Body of pancreas (tissue), 4 donors: ENCODE data around the gene MAL. TPM values are rescaled to one million over a fixed set of nuclear protein-coding genes. Genes with fewer than 3 reads are reported as not detected.

Source experiments
- ATAC-seq: fragments of 150-250 bp; one replicate; pipeline ENCODE4 v1.9.1; 2016
- DNase-seq, 4 donors: peaks; one replicate each; pipeline ENCODE4 v3.0.0-alpha.2; 2019
- H3K27ac ChIP-seq, 4 donors: fragments of 200-600 bp; sonication (generic); 1 replicate in 3 of 4; 2 replicates in 1 of 4; pipeline versions ENCODE4 v1.5.1 to v1.6.1; 2016 to 2019; ENCODE audit warnings: mild to moderate bottlenecking in 1 of 4, mixed read lengths in 1 of 4, moderate library complexity in 1 of 4
- H3K27me3 ChIP-seq, 2 donors: fragments of 200-600 bp; sonication (generic); one replicate each; pipeline ENCODE4 v1.6.0; 2016; ENCODE audit warnings: mild to moderate bottlenecking in 1 of 2
- H3K36me3 ChIP-seq, 2 donors: fragments of 200-600 bp; sonication (generic); replicated peaks in 1 of 2; 2 replicates each; pipeline ENCODE4 v1.5.1; 2016; ENCODE audit warnings: low read depth in 2 of 2; ENCODE audit not compliant: insufficient read depth in 1 of 2
- H3K4me1 ChIP-seq: fragments of 200-600 bp; sonication (generic); one replicate; pipeline ENCODE4 v1.6.0; 2016
- H3K4me3 ChIP-seq, 2 donors: fragments of 200-600 bp; sonication (generic); 1 replicate in 1 of 2; 2 replicates in 1 of 2; pipeline ENCODE4 v1.5.1; 2016 to 2019
- H3K9me3 ChIP-seq, 3 donors: fragments of 200-600 bp; sonication (generic); 1 replicate in 2 of 3; 2 replicates in 1 of 3; pipeline ENCODE4 v1.5.1; 2016
- CTCF ChIP-seq, 7 experiments: fragments of 450-650 bp in 4 of 7; fragments of 200-600 bp in 3 of 7; sonication (generic) in 3 of 7; IDR thresholded peaks; one replicate each; pipeline ENCODE4 v1.5.1; 2016 to 2019; ENCODE audit warnings: antibody characterized with exemption in 7 of 7
- POLR2A ChIP-seq, 3 donors: fragments of 450-650 bp; IDR thresholded peaks; one replicate each; pipeline ENCODE4 v1.6.1; 2016; ENCODE audit warnings: antibody characterized with exemption in 3 of 3, mild to moderate bottlenecking in 2 of 3
- WGBS, 2 donors: methylation state at CpG; one replicate each; pipeline ENCODE4 v1.1.5; 2017; 5-methylcytosine and 5-hydroxymethylcytosine counted together
- intact Hi-C: fragments of 100-400 bp; cut with DNase I; formaldehyde crosslinking; loops from one replicate; pipeline ENCODE4 v1.15.1; 2023
- total RNA-seq, 2 donors: library from RNA; depleted of rRNA; stranded (reverse); fragments of >200 nt; gene quantifications; one replicate each; pipeline ENCODE4 v1.1.0, GENCODE V29; 2016

Gene MAL
- total RNA-seq, 2 donors from 2014 or later, result not detected

- H3K9me3 ChIP-seq, result no peaks in the 10 kb centered on the region
- DNase-seq (no peak), ATAC-seq (no peak)
- H3K27me3 ChIP-seq, result no peaks in the 10 kb centered on the region
- no peak overlapping the region for H3K4me3 ChIP-seq
- H3K27ac ChIP-seq, result no peak overlapping the region
- no peaks in the 10 kb centered on the region for H3K36me3 ChIP-seq
- intact Hi-C loops, result no loop called here
- TF ChIP-seq CTCF (IDR thresholded peaks at IDR 0.05), result no peak
- no peak for TF ChIP-seq POLR2A (IDR thresholded peaks at IDR 0.05)
- H3K4me1 ChIP-seq, result peaks cover 18% of the 10 kb centered on the region
- WGBS, 2 donors, result 66 to 67% methylated on average over 11 of the region's 11 CpGs
These were observed 37.0 kb downstream of the MAL start for GRCh38 chr2:95062242-95063085.

- ATAC-seq (no peak), DNase-seq (no peak)
- intact Hi-C loops, result no loop called here
- WGBS, 2 donors, result 70 to 73% methylated on average over 12 of the region's 12 CpGs
- H3K27me3 ChIP-seq, result no peaks in the 10 kb centered on the region
- H3K27ac ChIP-seq, result no peak overlapping the region
- no peaks in the 10 kb centered on the region for H3K36me3 ChIP-seq
- peaks cover 17% of the 10 kb centered on the region for H3K4me1 ChIP-seq
- H3K4me3 ChIP-seq, result no peak overlapping the region
- H3K9me3 ChIP-seq, result no peaks in the 10 kb centered on the region
- TF ChIP-seq POLR2A (IDR thresholded peaks at IDR 0.05), result no peak
- no peak for TF ChIP-seq CTCF (IDR thresholded peaks at IDR 0.05)
These were observed 37.8 kb downstream of the MAL start for GRCh38 chr2:95063086-95063958.

GRCh38 chr2:95068256-95068655, 42.7 kb downstream of the MAL start:
- 72 to 78% methylated on average over 2 of the region's 2 CpGs for WGBS, 2 donors
- H3K27ac ChIP-seq, result no peak overlapping the region
- DNase-seq, result no peak
- no peaks in the 10 kb centered on the region for H3K4me1 ChIP-seq
- H3K36me3 ChIP-seq, result no peaks in the 10 kb centered on the region
- no peaks in the 10 kb centered on the region for H3K27me3 ChIP-seq
- no peak overlapping the region for H3K4me3 ChIP-seq
- TF ChIP-seq POLR2A (IDR thresholded peaks at IDR 0.05), result no peak
- no peak for TF ChIP-seq CTCF (IDR thresholded peaks at IDR 0.05)
- no peaks in the 10 kb centered on the region for H3K9me3 ChIP-seq
- ATAC-seq, result no peak
- intact Hi-C loops, result no loop called here

GRCh38 chr2:95069465-95069864, 44.0 kb downstream of the MAL start:
- no peaks in the 10 kb centered on the region for H3K27me3 ChIP-seq
- no peaks in the 10 kb centered on the region for H3K36me3 ChIP-seq
- ATAC-seq, result no peak
- no peak overlapping the region for H3K4me3 ChIP-seq
- TF ChIP-seq CTCF (IDR thresholded peaks at IDR 0.05), result no peak
- no peak for TF ChIP-seq POLR2A (IDR thresholded peaks at IDR 0.05)
- 60 to 68% methylated on average over 8 to 9 of the region's 9 CpGs for WGBS, 2 donors
- intact Hi-C loops, result no loop called here
- H3K27ac ChIP-seq, result no peak overlapping the region
- DNase-seq, result no peak
- H3K9me3 ChIP-seq, result no peaks in the 10 kb centered on the region
- no peaks in the 10 kb centered on the region for H3K4me1 ChIP-seq
